Sigmoid colon (tissue), 4 donors: Measurements from ENCODE around the gene NR2F1-AS1.

Source experiments
- CTCF ChIP-seq, 4 experiments: fragments of 450-650 bp in 3 of 4; fragments of 200-600 bp in 1 of 4; IDR thresholded peaks; one replicate each; pipeline ENCODE4 v1.5.1; 2016 to 2019; ENCODE audit warnings: antibody characterized with exemption in 4 of 4, mild to moderate bottlenecking in 3 of 4, moderate library complexity in 2 of 4
- EP300 ChIP-seq, 4 donors: sonication (generic); formaldehyde crosslinking; IDR thresholded peaks; one replicate each; pipeline ENCODE4 v1.6.1; 2017; ENCODE audit warnings: antibody characterized with exemption in 4 of 4
- POLR2A ChIP-seq, 2 donors: fragments of 450-650 bp; IDR thresholded peaks; one replicate each; pipeline ENCODE4 v1.6.1; 2016; ENCODE audit warnings: antibody characterized with exemption in 2 of 2, mild to moderate bottlenecking in 2 of 2, moderate library complexity in 2 of 2
- POLR2AphosphoS5 ChIP-seq, 4 donors: sonication (generic); formaldehyde crosslinking; IDR thresholded peaks; one replicate each; pipeline ENCODE4 v1.6.1; 2017; ENCODE audit warnings: antibody characterized with exemption in 4 of 4

- no peak for TF ChIP-seq CTCF (IDR thresholded peaks at IDR 0.05)
- TF ChIP-seq POLR2A (IDR thresholded peaks at IDR 0.05), result no peak
- no peak for TF ChIP-seq POLR2AphosphoS5 (IDR thresholded peaks at IDR 0.05)
- no peak for TF ChIP-seq EP300 (IDR thresholded peaks at IDR 0.05)
These were observed 3.8 kb downstream of the NR2F1-AS1 start for GRCh38 chr5:93576994-93577853.
